IPS DF 4.7 (cell line): ENCODE data around the gene BMF.
"Not testable (repeated sequence)": the region's sequence is repeated elsewhere in the genome, so short reads cannot be mapped to it uniquely, and the experiment has no call there.

ENCODE experiments used
- DNase-seq: peaks from one replicate; pipeline ENCODE4 v3.0.0-alpha.2; 2013; ENCODE audit warnings: low spot score; ENCODE audit errors: extremely low read depth

Gene BMF, protein sequence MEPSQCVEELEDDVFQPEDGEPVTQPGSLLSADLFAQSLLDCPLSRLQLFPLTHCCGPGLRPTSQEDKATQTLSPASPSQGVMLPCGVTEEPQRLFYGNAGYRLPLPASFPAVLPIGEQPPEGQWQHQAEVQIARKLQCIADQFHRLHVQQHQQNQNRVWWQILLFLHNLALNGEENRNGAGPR

DNA sequence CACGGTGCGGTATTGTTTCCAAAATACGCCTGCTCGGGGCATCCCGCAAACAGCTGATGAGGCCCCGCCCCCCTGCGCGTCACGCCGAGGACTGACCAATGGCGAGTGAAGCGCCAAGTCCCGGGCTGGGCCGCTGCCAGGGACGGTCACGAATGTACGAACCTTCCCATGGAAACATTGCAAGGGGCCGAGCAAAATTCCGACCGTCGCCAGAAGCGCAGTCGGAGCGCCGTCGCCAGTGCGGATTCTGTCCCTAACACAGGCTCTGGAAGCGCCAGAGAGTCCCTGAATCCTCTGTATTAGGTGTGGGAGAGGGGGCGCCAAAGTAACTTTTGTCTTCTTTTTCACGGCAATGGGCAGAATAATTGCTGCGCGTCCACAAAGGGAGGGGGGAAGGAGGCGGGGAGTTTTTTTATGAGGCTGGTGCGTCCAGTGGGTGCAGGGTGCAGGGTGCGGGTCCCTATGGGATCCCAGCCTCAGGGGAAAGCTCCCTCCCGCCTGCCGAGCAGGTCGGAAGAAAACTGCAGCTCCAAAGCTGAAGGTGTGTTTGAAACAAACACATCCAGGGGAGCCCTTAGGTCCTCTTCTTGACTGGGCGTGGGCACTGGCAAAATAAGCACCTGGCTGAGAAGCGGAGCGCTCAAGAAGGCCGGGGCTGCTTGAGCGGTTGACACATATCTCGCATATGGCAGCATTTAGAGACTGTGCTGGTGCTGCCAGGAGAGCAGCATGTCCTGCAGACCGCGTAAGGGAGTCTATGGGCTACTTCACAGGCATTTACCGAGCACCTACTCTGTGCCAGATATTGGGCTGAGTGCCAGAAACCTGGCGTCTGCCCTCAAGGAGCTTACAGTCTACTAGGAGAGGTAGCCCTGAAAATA lies at the start of gene BMF:
TSS of gene BMF (minus strand) at position 25 of the 881 bp plus-strand sequence. CDS start 2,793 bp downstream, outside the sequence.
- peak; percentile 97 for DNase-seq

DNA sequence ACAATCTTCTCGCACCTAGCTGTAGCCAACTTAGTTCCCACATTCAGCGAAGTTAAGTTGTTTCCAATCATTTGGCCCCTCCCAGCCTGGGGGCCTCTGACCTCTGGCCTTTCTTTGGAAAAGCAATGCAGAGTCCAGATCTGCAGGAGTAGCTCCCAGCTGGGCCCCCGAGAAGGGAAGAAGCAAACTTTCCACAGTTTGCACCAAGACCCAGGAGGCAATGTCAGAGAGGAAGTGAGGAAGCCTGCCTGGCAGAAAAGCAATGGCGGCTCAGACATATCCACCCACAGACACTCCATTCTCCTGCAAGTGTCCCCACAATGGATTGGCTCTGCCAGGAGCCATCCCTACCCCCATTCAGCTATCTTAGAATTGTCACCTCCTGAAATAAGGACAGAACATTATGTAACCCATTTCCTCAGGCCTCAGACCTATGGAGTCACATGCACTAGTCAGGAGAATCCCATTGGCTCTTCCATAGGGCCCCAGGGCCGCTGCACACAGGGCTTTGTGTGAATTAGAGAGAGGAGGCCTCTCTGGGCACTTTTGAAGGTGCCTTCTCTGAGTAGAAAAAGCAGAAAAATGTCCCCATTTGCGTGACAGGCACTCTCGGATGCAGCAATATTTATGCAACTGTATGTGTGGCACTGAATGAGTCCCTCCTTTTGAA lies 49.2 kb upstream of the BMF start:
- DNase-seq: no peak

DNA sequence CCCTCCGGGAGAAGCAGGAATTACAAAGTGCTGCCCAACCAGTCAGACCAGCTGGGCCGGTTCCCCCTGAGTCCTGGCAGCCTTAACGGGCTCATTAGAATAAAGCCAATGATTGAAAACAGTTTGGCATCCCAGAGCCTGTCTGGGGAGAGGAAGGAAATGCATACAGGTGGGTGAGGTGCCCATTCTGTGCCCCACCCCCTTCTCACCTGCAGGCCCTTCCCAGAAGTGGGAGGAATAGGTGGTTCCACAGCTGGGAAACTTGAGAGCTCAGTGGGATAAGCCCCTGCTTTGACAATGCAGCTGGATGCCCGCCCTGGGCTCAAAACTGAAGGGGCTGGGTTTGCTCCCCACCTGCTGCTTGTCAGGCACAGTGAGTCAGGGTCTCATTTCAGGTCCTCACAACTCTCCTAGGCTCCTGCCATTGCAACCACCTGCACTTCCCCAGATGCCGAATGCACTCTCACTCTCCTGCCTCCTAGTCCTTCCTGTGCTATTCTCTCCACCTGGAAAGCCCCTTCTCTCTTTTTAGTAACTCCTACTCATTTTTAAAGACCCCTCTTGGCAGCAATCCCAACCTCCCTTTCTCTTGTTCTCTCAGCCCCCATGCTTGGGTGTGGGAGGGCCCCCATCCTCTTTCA lies 46.7 kb upstream of the BMF start:
- DNase-seq: peak; percentile 90

DNA sequence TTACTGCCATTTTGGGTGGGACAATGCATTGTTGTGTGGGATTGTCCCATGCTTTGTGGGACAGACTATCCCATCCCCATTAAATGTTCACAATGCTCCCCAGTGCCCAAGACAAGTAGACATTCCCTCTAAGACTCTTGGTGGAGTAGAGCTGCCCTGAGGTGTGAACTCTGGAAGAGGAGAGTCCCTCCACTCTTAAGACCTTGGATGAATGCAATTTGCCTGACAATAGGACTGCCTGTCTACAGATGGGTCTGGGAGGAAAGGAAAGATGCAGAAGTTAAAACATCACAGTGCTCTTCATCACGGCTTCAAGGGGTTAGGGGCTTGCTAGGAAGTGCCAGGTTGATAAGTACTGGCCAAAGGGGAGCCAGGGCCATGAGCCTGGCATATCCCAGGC lies 46.1 kb upstream of the BMF start:
- not testable (repeated sequence) for DNase-seq

DNA sequence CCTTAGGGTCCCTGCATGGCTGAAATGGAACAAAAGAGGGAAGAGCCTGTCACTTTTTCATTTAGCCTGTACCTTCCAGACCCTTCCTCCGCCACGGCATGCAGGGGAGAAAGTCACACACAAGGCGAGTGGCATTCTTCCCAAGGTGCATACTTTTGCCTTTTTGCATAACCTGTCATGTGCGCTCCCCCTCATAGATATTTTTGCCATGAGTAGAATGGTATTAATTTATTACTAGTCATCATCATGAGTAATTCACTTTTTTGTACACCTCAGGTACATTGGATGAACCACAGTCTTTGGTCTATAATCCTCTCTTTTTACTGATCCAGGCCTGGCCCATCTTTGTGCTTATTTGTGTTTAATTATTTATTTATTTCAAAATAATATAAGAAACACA lies 43.3 kb upstream of the BMF start:
- no peak for DNase-seq

DNA sequence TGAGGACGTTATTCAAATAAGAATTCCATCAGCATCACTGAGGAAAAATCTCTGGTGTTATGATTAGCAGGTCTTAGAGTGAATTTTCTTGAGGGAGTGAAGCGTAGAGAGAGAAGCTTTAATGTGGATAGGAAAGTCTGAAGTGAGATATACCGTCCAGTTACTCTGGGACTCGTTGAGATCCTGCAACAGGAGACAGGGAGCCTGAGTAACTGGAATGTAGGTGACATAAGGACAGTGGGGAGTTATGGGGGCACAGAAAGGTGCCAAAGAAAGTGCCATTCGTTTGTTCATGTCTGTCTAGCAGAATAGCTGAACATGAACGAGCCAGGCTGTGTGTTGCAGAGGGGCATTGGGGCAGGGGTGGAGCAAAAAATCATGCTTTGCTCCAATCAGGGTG lies 42.8 kb upstream of the BMF start:
- DNase-seq: no peak

DNA sequence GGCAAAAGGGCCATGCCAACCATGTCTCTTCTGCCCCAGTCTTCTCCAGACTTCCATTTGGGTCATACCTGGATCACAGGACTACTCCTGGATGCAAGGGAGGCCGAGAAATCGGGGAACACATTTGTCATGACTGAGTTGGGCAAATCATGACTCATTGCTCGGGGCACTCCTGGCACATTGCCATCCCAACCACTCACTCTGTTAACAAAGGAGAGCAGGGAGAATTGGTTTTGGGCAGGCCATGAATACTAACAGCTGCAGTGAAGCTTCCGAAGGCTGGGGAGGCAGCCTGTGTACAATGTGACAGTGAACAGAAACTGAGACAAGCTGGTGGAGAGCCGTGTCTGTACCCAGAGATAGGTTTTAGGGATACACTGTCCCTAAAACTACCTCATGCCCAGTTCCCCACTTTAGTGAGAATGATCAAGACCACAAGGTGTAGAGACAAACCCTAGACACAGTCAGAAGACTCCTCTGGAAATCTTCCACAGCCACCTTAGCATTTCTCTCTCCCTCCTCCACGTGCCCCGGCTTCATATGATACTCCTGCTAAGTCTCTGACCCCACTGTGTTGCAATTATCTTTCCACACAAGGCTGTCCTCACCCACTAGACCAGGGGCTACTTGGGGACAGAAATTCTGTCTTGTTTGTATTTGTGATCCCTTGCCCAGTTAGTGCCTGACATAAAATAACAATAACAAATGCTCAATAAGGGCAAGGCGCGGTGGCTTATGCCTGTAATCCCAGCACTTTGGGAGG lies 41.7 kb upstream of the BMF start:
- DNase-seq: no peak

DNA sequence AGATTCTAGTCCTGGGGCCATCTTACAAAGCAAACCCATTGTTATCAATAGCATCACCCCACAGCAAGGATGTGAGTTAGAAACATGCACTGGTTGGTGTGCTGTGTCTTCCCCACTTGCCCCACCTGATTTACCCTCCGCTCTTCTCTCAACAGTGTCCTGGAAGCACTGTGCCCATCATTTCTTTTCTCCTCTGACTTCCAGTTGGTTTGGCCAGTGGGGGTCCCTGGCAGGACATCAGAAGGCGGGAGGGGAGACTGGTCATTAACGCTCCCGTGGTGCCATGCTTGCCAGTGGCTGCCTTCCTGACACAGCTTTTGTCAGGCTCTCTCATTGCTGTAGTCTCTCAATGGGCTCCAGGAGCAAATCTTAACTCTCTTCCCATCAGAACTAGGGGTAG lies 40.7 kb upstream of the BMF start:
- no peak for DNase-seq

DNA sequence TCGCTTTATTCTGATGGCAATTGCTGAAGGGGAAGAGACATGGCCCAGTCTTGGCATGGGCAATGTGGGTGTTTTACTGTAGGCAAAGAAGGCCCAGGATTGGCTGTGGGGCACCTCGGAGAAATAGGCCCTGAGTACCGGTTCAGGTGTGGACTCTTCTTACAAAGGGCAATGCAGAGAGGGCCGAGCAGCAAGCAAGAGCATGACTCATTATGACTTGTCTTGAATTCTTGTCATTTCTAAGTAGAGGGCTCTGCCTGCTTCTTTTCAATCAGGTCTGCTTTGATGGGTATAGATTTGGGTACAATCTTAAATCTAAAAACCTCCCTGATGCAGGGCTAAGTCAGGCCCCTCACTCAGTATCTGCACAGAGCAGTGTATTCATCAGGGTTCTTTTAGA lies 37.4 kb upstream of the BMF start:
- DNase-seq: no peak

DNA sequence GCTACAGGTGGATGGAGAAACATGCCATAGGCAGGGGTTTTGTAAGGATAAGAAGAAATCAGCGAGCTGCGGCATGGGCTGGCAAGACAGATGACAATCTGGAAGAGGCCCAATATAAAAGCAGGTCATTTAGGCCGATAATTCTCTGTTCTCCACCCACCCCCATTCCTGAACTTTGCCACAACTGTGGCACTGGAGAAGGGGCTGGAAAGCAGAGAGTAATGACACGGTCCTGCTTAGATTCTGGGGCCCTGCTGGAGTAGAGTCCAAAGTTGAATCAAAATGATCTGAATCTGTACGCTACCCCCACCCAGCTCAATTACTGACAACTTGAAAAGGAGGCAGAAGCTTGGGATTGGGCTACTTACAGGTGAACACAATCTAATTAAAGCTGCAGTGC lies 33.7 kb upstream of the BMF start:
- DNase-seq: no peak

DNA sequence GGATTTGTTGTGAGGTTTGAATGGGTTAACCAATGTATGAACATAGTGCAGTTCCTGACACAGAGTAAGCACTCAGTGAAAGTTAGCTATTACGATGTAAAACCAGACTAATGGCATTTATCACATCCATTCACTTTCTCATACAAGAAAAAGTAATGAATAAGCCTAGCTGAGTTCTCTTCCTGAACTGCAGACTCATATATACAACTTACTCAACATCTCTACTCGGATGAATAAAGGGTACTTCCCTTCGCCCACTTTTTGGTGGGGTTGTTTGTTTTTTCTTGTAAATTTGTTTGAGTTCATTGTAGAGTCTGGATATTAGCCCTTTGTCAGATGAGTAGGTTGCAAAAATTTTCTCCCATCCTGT lies 29.5 kb upstream of the BMF start:
- not testable (repeated sequence) for DNase-seq

DNA sequence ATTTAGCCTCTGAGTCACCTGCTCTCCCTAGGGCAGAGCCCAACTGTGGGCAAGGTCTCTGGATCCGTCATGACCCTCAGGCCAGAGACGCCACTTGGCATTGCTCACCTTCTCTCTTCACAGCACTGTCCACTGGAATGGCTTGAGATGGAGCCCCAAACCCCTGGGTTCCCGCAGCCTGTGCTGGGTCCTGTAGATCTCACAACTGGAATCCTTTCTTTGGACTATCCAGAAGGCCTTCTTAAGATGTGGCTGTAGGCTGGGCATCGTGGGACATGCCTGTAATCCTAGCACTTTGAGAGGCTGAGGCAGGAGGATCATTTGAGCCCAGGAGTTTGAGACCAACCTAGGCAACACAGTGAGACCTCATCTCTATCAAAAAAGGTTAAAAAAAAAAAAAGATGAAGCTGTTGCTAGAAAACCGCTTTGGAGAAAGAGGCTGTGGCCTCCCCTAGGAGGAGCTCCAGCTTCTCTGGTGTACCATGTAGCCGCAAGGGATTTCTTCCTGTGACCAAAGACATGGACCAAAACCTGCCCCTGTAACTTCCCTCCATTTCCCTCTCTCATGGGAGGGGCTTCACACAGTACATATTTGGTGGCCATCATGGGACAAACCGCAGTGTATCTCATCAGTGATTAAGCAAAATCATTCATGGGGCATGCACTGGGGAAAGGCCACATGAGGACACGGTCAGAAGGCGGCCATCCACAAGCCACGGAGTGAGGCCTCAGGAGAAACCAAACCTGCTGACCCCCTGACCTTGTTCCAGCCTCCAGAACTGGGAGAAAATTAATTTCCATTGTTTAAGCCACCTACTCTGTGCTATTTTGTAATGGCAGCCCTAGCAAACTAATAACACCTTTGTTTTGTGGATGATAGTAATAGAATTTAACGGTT lies 28.9 kb upstream of the BMF start:
- DNase-seq: no peak

DNA sequence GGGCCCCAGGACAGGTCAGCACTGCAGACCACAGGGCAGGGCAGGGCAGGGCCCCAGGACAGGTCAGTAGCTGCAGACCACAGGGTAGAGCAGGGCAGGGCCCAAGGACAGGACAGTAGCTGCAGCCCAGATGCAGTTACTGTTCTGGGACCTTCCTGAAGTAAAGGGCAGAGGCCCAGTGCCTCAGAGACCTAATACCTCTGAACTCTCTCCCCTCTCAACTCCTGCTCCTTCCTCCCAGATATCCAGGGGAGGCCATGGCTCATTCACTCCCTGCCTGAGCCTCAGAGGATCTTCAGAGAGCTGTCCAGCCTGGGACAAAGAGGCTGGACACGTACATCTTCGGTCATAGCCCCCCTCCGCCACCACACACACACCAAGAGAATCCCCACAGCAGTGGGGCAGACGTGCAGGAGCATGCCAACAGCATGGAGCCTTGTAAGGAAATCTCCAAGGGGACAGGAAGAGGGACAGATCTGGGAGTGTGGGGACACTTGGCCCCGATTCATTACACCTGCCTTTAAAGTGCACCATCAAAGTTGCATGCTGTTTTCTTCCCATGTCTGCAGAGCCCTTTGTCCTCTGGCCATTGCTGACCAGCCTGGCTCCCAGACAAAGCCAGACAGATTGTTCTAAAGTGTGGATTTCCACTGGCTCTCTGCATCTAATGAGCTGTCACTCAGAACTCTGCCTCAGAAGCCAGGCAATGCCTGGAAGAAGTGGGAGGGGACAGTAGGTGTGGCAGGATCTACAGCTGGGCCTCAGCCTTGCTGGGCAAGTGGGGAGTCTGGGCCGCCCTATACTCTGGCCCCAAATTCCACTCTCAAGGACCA lies 28.0 kb upstream of the BMF start:
- DNase-seq: no peak

DNA sequence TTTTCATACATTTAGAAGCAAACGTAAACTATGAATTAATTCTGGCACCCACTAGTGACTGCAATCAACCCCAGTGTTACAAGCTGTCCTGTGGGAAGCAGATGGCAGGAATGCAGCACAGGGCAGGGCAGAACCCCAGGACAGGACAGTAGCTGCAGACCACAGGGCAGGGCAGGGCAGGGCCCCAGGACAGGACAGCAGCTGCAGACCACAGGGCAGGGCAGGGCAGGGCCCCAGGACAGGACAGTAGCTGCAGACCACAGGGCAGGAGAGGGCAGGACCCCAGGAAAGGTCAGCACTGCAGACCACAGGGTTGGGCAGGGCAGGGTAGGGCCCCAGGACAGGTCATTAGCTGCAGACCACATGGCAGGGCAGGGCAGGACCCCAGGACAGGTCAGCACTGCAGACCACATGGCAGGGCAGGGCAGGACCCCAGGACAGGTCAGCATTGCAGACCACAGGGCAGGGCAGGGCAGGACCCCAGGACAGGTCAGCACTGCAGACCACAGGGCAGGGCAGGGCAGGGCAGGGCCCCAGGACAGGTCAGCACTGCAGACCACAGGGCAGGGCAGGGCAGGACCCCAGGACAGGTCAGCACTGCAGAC lies 27.3 kb upstream of the BMF start:
- DNase-seq: not testable (repeated sequence)

DNA sequence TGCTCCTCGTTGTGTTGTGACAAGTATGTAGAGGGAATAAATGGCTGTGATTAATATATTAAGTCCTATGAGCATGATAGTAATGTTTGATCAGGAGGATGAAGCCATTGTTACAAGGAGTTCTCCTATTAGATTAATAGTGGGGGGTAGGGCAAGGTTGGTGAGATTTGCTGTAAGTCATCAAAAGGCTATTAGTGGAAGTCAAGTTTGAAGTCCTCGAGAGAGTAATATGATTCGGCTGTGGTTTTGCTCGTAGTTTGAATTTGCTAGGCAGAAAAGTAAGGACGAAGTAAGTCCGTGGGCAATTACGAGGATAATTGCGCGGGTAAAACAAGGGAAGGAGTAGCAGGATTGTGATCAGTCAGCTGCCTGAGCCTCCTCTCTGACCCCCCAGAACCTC lies 26.2 kb upstream of the BMF start:
- DNase-seq: no peak

DNA sequence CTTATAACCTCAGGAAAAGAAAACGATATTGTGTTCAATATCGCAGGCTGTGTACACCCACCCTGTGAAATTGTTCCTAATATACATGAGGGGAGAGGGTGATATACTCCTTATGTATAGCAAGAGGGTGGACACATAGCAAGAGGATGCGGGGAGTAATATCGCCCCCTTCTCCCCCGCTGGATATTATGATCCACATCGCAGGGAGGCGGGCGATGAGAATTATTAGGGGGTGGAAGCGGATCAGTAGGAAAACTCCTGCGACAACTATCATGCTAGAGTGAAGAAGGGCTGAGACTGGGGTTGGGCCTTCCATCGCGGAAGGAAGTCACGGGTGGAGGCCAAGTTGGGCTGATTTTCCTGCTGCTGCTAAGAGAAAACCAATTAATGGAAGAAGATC lies 24.9 kb upstream of the BMF start:
- no peak for DNase-seq

DNA sequence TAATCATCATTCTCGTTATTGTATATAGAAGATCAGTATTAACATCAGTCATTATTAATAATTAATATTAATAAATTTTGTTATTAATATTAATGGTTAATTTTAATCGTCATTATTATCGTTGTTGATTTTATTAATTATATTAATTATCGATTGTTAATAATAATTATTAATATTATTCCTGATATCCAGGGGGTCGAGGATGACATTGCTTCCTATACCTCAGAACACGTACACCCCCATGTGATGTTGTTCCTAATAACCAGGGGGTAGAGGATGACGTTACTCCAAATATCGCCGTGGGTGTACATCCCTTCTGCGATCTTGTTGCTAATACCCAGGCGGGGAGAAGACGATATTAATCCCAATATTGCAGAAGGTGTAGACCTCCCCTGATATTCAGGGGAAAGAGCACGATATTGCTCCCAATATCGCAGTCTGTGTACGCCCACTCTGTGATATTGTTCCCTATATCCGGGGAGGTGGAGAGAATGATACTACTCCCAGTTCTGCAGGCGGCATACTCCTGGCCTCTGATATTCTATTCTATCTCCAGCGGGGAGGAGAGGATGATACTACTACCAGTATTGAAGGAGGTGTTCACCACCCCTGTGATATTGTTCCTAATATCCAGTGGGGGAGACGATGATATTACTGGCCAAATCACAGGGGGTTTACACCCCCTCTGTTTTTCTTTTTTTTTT lies 22.3 kb upstream of the BMF start:
- DNase-seq: no peak

DNA sequence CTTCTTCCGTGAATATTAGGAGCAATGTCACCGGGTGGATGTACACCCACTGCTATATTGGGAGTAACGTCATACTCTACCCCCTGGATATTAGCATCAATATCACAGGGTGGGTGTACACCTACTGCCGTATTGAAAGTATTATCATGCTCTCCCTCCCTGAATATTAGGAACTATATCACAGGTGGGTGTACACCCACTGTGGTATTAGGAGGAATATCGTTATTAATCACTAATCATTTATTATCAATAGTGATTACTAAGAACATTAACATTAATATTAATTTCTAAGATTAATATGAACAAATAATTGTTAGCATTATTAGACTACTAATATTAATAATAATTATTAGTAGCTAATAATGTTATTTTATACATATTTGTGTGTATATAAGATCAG lies 21.4 kb upstream of the BMF start:
- no peak for DNase-seq
